Glutamatergic neuron (in vitro differentiated cells): ENCODE results near the gene ASIP. TPM values are rescaled to one million over a fixed set of nuclear protein-coding genes. Genes with fewer than 3 reads are reported as not detected.
A peak's percentile ranks its signal among the peaks of the same experiment; 100 is the strongest.
"Not testable (repeated sequence)": the region's sequence is repeated elsewhere in the genome, so short reads cannot be mapped to it uniquely, and the experiment has no call there.

ENCODE experiments used
- DNase-seq: peaks from one replicate; pipeline ENCODE4 v3.0.0; 2022
- H3K27ac Mint-ChIP-seq: one replicate; pipeline ENCODE4 v1.8.0; 2020; ENCODE audit warnings: mild to moderate bottlenecking, mixed read lengths, inconsistent platforms; ENCODE audit not compliant: unreplicated experiment
- H3K27me3 Mint-ChIP-seq: one replicate; pipeline ENCODE4 v1.8.0; 2020; ENCODE audit warnings: mild to moderate bottlenecking, moderate library complexity, mixed read lengths, inconsistent platforms; ENCODE audit not compliant: unreplicated experiment
- H3K36me3 Mint-ChIP-seq: one replicate; pipeline ENCODE4 v1.8.0; 2020; ENCODE audit warnings: mild to moderate bottlenecking, mixed read lengths, inconsistent platforms; ENCODE audit not compliant: unreplicated experiment
- H3K4me1 Mint-ChIP-seq: one replicate; pipeline ENCODE4 v1.8.0; 2020; ENCODE audit warnings: mild to moderate bottlenecking, low read depth, mixed read lengths, inconsistent platforms; ENCODE audit not compliant: unreplicated experiment
- H3K4me3 Mint-ChIP-seq: one replicate; pipeline ENCODE4 v1.8.0; 2020; ENCODE audit warnings: mild to moderate bottlenecking, mixed read lengths, inconsistent platforms; ENCODE audit not compliant: unreplicated experiment
- H3K9me3 Mint-ChIP-seq: one replicate; pipeline ENCODE4 v1.8.0; 2020; ENCODE audit warnings: mild to moderate bottlenecking, moderate library complexity, mixed read lengths, inconsistent platforms; ENCODE audit not compliant: unreplicated experiment
- CTCF ChIP-seq: fragments of 200-600 bp; sonication (generic); IDR thresholded peaks from one replicate; pipeline ENCODE4 v1.5.0; 2021; ENCODE audit not compliant: partially characterized antibody, unreplicated experiment
- long read RNA-seq: library from polyadenylated mRNA; unstranded; transcript quantifications from one replicate; pipeline ENCODE4 v2.0.0, GENCODE V29; 2020; ENCODE audit not compliant: unreplicated experiment
- total RNA-seq: library from RNA; stranded (reverse); fragmentation: NEBNext Ultra II Directional; extraction: Animal tissue kit (Norgen Biotek cat#: 25700); gene quantifications from one replicate; pipeline ENCODE4 v1.2.1, GENCODE V29; 2021; ENCODE audit not compliant: unreplicated experiment

ASIP gene
- not detected for total RNA-seq
- long read RNA-seq: 0 reads

GRCh38 chr20:34240693-34241615 is at the start of gene ASIP:
Gene ASIP (plus strand): TSS chr20:34241423. CDS start chr20:34260375, 18,952 bp downstream.
- Mint-ChIP-seq H3K9me3 (no peaks in the 10 kb centered on the region), H3K27ac (peak within 1 kb of the TSS; percentile 56), H3K4me3 (no peak within 1 kb of the TSS), H3K4me1 (peaks cover 11% of the 10 kb centered on the region), H3K36me3 (peaks cover 13% of the 10 kb centered on the region), H3K27me3 (no peaks in the 10 kb centered on the region)
- no peak for TF ChIP-seq CTCF
- no peak for DNase-seq

- Mint-ChIP-seq H3K4me1 (peaks cover 16% of the 10 kb centered on the region), H3K27ac (no peak overlapping the region), H3K36me3 (no peaks in the 10 kb centered on the region), H3K9me3 (no peaks in the 10 kb centered on the region), H3K27me3 (peaks cover 2% of the 10 kb centered on the region), H3K4me3 (no peak overlapping the region)
- no peak for TF ChIP-seq CTCF
- DNase-seq: no peak
These were observed 48.2 kb upstream of the ASIP start for GRCh38 chr20:34193051-34193450.

GRCh38 chr20:34199183-34199582 is 42.0 kb upstream of the ASIP start:
- no peak for DNase-seq
- no peak overlapping the region for H3K27ac Mint-ChIP-seq

GRCh38 chr20:34200023-34200422 is 41.2 kb upstream of the ASIP start:
- Mint-ChIP-seq H3K27me3 (no peaks in the 10 kb centered on the region), H3K27ac (no peak overlapping the region), H3K9me3 (no peaks in the 10 kb centered on the region), H3K4me3 (no peak overlapping the region), H3K4me1 (peaks cover 6% of the 10 kb centered on the region), H3K36me3 (no peaks in the 10 kb centered on the region)
- no peak for DNase-seq
- no peak for TF ChIP-seq CTCF

More at GRCh38 chr20:34199183-34199582, 42.0 kb upstream of the ASIP start:
- no peak for TF ChIP-seq CTCF
- no peak overlapping the region for H3K4me3 Mint-ChIP-seq
- H3K36me3 Mint-ChIP-seq: no peaks in the 10 kb centered on the region
- peaks cover 12% of the 10 kb centered on the region for H3K4me1 Mint-ChIP-seq
- H3K9me3 Mint-ChIP-seq: no peaks in the 10 kb centered on the region
- no peaks in the 10 kb centered on the region for H3K27me3 Mint-ChIP-seq

GRCh38 chr20:34201531-34201930 is 39.7 kb upstream of the ASIP start:
- Mint-ChIP-seq H3K9me3 (no peaks in the 10 kb centered on the region), H3K4me3 (no peak overlapping the region), H3K36me3 (peaks cover 5% of the 10 kb centered on the region), H3K27ac (no peak overlapping the region), H3K4me1 (no peaks in the 10 kb centered on the region), H3K27me3 (no peaks in the 10 kb centered on the region)
- TF ChIP-seq CTCF: no peak
- no peak for DNase-seq

GRCh38 chr20:34205172-34205880 is 35.9 kb upstream of the ASIP start:
- H3K36me3 Mint-ChIP-seq, H3K27ac Mint-ChIP-seq, DNase-seq, H3K9me3 Mint-ChIP-seq, H3K4me3 Mint-ChIP-seq, H3K4me1 Mint-ChIP-seq, H3K27me3 Mint-ChIP-seq: not testable (repeated sequence)
